ENCODE results near the gene C1QC.

The C1QC gene

GRCh38 chr1:22626237-22627157 lies 16.9 kb upstream of the C1QC start:
- Histone ChIP-seq H3K27me3 (replicated peaks; ENCODE audit: control insufficient read depth, insufficient read depth, low read length) (no peaks in the 10 kb centered on the region; the same call in 1 of the 2 replicates), H3K4me3 (replicated peaks; ENCODE audit: low read depth, low read length) (no peak overlapping the region), H3K36me3 (ENCODE audit: control insufficient read depth, insufficient read depth, low read length) (no peaks in the 10 kb centered on the region)
- DNase-seq (ENCODE audit: extremely low read depth, insufficient read length), result no peak
- no peak for TF ChIP-seq CTCF (IDR thresholded peaks at IDR 0.05; ENCODE audit: insufficient read depth, low read length, poor library complexity, severe bottlenecking)

DNA sequence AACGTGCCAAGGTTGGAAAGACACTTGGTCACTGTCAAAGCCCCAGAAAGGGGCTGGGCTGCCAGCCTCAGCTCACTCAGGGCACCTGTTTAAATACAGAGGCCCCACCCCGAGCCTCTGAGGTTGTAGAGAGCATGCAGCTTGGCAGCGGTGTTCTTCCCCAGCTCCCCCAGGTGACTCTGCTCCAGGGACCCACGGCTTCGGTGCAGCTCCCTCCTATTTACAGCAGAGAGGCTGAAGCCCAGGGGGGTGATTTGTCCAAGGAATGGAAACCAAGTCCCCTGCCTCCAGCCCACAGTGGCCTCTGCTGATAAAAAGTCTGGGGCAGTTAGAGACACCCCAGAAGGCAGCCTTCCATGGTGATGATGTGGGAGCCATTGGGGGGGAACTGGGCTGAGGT lies 16.1 kb upstream of the C1QC start:
- Histone ChIP-seq H3K36me3 (ENCODE audit: control insufficient read depth, insufficient read depth, low read length) (no peaks in the 10 kb centered on the region), H3K27me3 (replicated peaks; ENCODE audit: control insufficient read depth, insufficient read depth, low read length) (no peaks in the 10 kb centered on the region), H3K4me3 (replicated peaks; ENCODE audit: low read depth, low read length) (no peak overlapping the region)
- no peak for DNase-seq (ENCODE audit: extremely low read depth, insufficient read length)
- no peak for TF ChIP-seq CTCF (IDR thresholded peaks at IDR 0.05; ENCODE audit: insufficient read depth, low read length, poor library complexity, severe bottlenecking)

- DNase-seq (ENCODE audit: extremely low read depth, insufficient read length), result no peak
- H3K27me3 ChIP-seq (replicated peaks; ENCODE audit: control insufficient read depth, insufficient read depth, low read length), result no peaks in the 10 kb centered on the region
- no peak overlapping the region for H3K4me3 ChIP-seq (replicated peaks; ENCODE audit: low read depth, low read length)
- no peak for TF ChIP-seq CTCF (IDR thresholded peaks at IDR 0.05; ENCODE audit: insufficient read depth, low read length, poor library complexity, severe bottlenecking)
- no peaks in the 10 kb centered on the region for H3K36me3 ChIP-seq (ENCODE audit: control insufficient read depth, insufficient read depth, low read length)
Measured at GRCh38 chr1:22628698-22629444, 14.6 kb upstream of the C1QC start.

DNA sequence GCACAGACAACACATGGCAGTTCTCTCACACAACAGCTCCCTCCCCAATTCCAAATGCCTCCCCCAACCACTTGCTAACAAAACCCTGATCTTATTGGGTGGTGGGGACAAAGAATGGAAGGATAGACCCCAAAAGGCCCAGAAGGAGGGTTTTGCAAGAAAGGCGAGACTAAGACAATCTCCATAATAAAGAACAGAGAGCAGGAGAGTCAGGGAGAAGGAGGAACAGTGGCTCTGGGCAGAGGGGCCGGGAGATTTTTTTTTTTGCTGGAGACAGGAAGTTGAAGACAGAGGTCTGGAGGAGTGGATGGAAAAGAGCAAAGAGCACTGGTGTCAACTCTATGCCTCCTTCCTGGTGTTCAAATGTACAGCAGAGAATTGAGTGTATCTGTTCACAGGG lies 13.5 kb upstream of the C1QC start:
- Histone ChIP-seq H3K36me3 (ENCODE audit: control insufficient read depth, insufficient read depth, low read length) (no peaks in the 10 kb centered on the region), H3K27me3 (replicated peaks; ENCODE audit: control insufficient read depth, insufficient read depth, low read length) (peaks cover 1% of the 10 kb centered on the region; the same call in 1 of the 2 replicates), H3K4me3 (replicated peaks; ENCODE audit: low read depth, low read length) (no peak overlapping the region)
- TF ChIP-seq CTCF (IDR thresholded peaks at IDR 0.05; ENCODE audit: insufficient read depth, low read length, poor library complexity, severe bottlenecking), result no peak
- DNase-seq (ENCODE audit: extremely low read depth, insufficient read length), result no peak

GRCh38 chr1:22633697-22634463 lies 9.6 kb upstream of the C1QC start:
- peaks cover 1% of the 10 kb centered on the region for H3K27me3 ChIP-seq (replicated peaks; ENCODE audit: control insufficient read depth, insufficient read depth, low read length)
- TF ChIP-seq CTCF (IDR thresholded peaks at IDR 0.05; ENCODE audit: insufficient read depth, low read length, poor library complexity, severe bottlenecking), result no peak

More at GRCh38 chr1:22633697-22634463, 9.6 kb upstream of the C1QC start:
- no peak for DNase-seq (ENCODE audit: extremely low read depth, insufficient read length)
- H3K4me3 ChIP-seq (replicated peaks; ENCODE audit: low read depth, low read length), result no peak overlapping the region
- no peaks in the 10 kb centered on the region for H3K36me3 ChIP-seq (ENCODE audit: control insufficient read depth, insufficient read depth, low read length)
